SK-N-SH treated with all-trans-retinoic acid at 6 μM for 48 hours (cell line): Measurements from ENCODE around the gene EXOC4.

Source experiments
- ATAC-seq: fragments of 200-7000 bp; cut with Tn5 transposase; 3 replicates; pipeline ENCODE4 v1.9.1; 2020; ENCODE audit warnings: mild to moderate bottlenecking, moderate library complexity
- ARNTL ChIP-seq: fragments of 450-650 bp; formaldehyde crosslinking; IDR thresholded peaks from 2 replicates; pipeline ENCODE4 v1.5.0; 2020; ENCODE audit warnings: low read depth, mild to moderate bottlenecking, moderate library complexity, borderline replicate concordance
- BACH2 ChIP-seq: fragments of 250-450 bp; sonication (Bioruptor Pico); IDR thresholded peaks from 2 replicates; pipeline ENCODE4 v1.9.0; 2021; ENCODE audit warnings: mild to moderate bottlenecking, borderline replicate concordance
- CREB5 ChIP-seq: fragments of 250-450 bp; sonication (Bioruptor Pico); IDR thresholded peaks from 2 replicates; pipeline ENCODE4 v1.5.1; 2020; ENCODE audit warnings: low read depth, mild to moderate bottlenecking, moderate library complexity
- CSDC2 ChIP-seq: fragments of 250-450 bp; sonication (Bioruptor Pico); IDR thresholded peaks from 2 replicates; pipeline ENCODE4 v1.5.0; 2020; ENCODE audit warnings: mild to moderate bottlenecking, moderate library complexity
- ESRRG ChIP-seq: fragments of 250-450 bp; sonication (Bioruptor Pico); IDR thresholded peaks from 2 replicates; pipeline ENCODE4 v1.6.1; 2021; ENCODE audit warnings: mild to moderate bottlenecking
- ISL1 ChIP-seq: fragments of 250-450 bp; sonication (Bioruptor Pico); IDR thresholded peaks from 2 replicates; pipeline ENCODE4 v2.1.2; 2022; ENCODE audit warnings: mild to moderate bottlenecking, moderate library complexity
- OSR1 ChIP-seq: fragments of 250-450 bp; sonication (Bioruptor Pico); IDR thresholded peaks from 2 replicates; pipeline ENCODE4 v1.8.0; 2022; ENCODE audit warnings: moderate library complexity, mild to moderate bottlenecking, inconsistent platforms
- PATZ1 ChIP-seq: fragments of 250-450 bp; sonication (Bioruptor Pico); IDR thresholded peaks from 2 replicates; pipeline ENCODE4 v1.8.0; 2020; ENCODE audit warnings: mild to moderate bottlenecking, moderate library complexity, borderline replicate concordance
- POU6F1 ChIP-seq: fragments of 250-450 bp; sonication (Bioruptor Pico); IDR thresholded peaks from 2 replicates; pipeline ENCODE4 v1.8.0; 2021; ENCODE audit warnings: low read depth, mild to moderate bottlenecking, moderate library complexity, borderline replicate concordance
- PPARA ChIP-seq: fragments of 250-450 bp; sonication (Bioruptor Pico); IDR thresholded peaks from 2 replicates; pipeline ENCODE4 v1.5.0; 2020; ENCODE audit warnings: mild to moderate bottlenecking, borderline replicate concordance
- RARB ChIP-seq: fragments of 250-450 bp; sonication (Bioruptor Pico); IDR thresholded peaks from 2 replicates; pipeline ENCODE4 v1.8.0; 2021; ENCODE audit warnings: mild to moderate bottlenecking, moderate library complexity
- SNAI2 ChIP-seq: fragments of 250-450 bp; sonication (Bioruptor Pico); IDR thresholded peaks from 2 replicates; pipeline ENCODE4 v1.5.0; 2020; ENCODE audit warnings: mild to moderate bottlenecking, moderate library complexity
- TCF4 ChIP-seq: fragments of 250-450 bp; sonication (Bioruptor Pico); IDR thresholded peaks from 2 replicates; pipeline ENCODE4 v1.8.0; 2021; ENCODE audit warnings: mild to moderate bottlenecking, moderate library complexity, borderline replicate concordance
- TOX ChIP-seq: fragments of 250-450 bp; sonication (Bioruptor Pico); IDR thresholded peaks from 2 replicates; pipeline ENCODE4 v1.8.0; 2021; ENCODE audit warnings: mild to moderate bottlenecking, moderate library complexity, borderline replicate concordance
- TSHZ2 ChIP-seq: fragments of 250-450 bp; sonication (Bioruptor Pico); IDR thresholded peaks from 2 replicates; pipeline ENCODE4 v1.5.0; 2020; ENCODE audit warnings: mild to moderate bottlenecking, moderate library complexity
- ZC3H10 ChIP-seq: fragments of 250-450 bp; sonication (Bioruptor Pico); IDR thresholded peaks from 2 replicates; pipeline ENCODE4 v1.5.1; 2021; ENCODE audit warnings: mild to moderate bottlenecking, moderate library complexity
- ZFP30 ChIP-seq: fragments of 450-650 bp; formaldehyde crosslinking; IDR thresholded peaks from 2 replicates; pipeline ENCODE4 v1.5.0; 2022; ENCODE audit warnings: mild to moderate bottlenecking, moderate library complexity
- ZNF565 ChIP-seq: fragments of 450-650 bp; formaldehyde crosslinking; conservative IDR thresholded peaks from 2 replicates; pipeline ENCODE4 v1.5.0; 2020; ENCODE audit warnings: low read depth, mild to moderate bottlenecking, moderate library complexity
- ZNF8 ChIP-seq: fragments of 450-650 bp; formaldehyde crosslinking; IDR thresholded peaks from 2 replicates; pipeline ENCODE4 v1.5.0; 2020; ENCODE audit warnings: mild to moderate bottlenecking, moderate library complexity
- TF ChIP-seq, protein P1 (sequence below): fragments of 250-450 bp; sonication (Bioruptor Pico); IDR thresholded peaks from 2 replicates; pipeline ENCODE4 v1.5.1; 2021; ENCODE audit warnings: mild to moderate bottlenecking, moderate library complexity

The EXOC4 gene

GRCh38 chr7:133755901-133756300 lies 503.0 kb downstream of the EXOC4 start (continued):
- TF ChIP-seq POU6F1 (no peak), ZC3H10 (CRISPR knock-in tag) (no peak), TOX (CRISPR knock-in tag) (no peak), ARNTL (no peak), CREB5 (no peak), ZNF565 (no peak), BACH2 (CRISPR knock-in tag) (no peak), ZFP30 (CRISPR knock-in tag) (no peak), OSR1 (CRISPR knock-in tag) (no peak), PPARA (no peak)

GRCh38 chr7:133761443-133761842 lies 508.6 kb downstream of the EXOC4 start:
- TF ChIP-seq, protein P1, sequence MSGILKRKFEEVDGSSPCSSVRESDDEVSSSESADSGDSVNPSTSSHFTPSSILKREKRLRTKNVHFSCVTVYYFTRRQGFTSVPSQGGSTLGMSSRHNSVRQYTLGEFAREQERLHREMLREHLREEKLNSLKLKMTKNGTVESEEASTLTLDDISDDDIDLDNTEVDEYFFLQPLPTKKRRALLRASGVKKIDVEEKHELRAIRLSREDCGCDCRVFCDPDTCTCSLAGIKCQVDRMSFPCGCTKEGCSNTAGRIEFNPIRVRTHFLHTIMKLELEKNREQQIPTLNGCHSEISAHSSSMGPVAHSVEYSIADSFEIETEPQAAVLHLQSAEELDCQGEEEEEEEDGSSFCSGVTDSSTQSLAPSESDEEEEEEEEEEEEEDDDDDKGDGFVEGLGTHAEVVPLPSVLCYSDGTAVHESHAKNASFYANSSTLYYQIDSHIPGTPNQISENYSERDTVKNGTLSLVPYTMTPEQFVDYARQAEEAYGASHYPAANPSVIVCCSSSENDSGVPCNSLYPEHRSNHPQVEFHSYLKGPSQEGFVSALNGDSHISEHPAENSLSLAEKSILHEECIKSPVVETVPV (CRISPR knock-in tag): no peak
- TF ChIP-seq ESRRG (no peak), TCF4 (CRISPR knock-in tag) (no peak), ZNF8 (CRISPR knock-in tag) (no peak), BACH2 (CRISPR knock-in tag) (no peak), OSR1 (CRISPR knock-in tag) (no peak), CSDC2 (CRISPR knock-in tag) (no peak), PATZ1 (CRISPR knock-in tag) (no peak), ZNF565 (no peak), RARB (CRISPR knock-in tag) (no peak), ISL1 (CRISPR knock-in tag) (no peak), ZC3H10 (CRISPR knock-in tag) (no peak), CREB5 (no peak), ZFP30 (CRISPR knock-in tag) (no peak), TSHZ2 (CRISPR knock-in tag) (no peak), PPARA (no peak), SNAI2 (CRISPR knock-in tag) (no peak), ARNTL (no peak), TOX (CRISPR knock-in tag) (no peak)
- ATAC-seq: no peak

DNA sequence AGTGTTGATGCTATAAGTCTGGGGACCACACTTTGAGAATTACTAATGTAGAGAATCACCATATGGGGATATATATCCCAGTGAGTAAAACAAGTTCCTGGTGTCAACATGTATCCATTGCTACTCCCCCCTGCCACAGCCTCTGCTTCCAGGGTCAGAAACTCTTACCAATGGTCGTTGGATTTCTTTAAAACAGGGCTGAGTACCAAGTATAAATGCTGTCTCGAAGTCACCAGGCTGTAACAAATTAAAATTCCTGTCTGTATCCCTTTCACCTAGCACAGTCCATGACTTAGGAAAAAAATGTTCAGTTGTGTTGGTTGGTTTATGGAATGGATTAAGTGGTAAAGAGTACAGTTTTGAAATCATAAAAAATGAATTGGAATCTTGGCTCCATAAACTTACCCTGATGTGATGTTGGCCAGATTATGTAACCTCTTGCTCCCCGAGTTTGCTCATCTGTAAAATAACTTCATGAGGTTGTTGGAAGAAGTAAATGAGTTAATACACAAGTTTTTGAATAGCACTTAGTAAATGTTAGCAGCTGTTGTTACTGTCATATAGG lies 510.3 kb downstream of the EXOC4 start:
- TF ChIP-seq RARB (CRISPR knock-in tag) (no peak), ZNF565 (no peak), ARNTL (no peak), CSDC2 (CRISPR knock-in tag) (no peak), ZFP30 (CRISPR knock-in tag) (no peak), PATZ1 (CRISPR knock-in tag) (no peak), ZNF8 (CRISPR knock-in tag) (no peak)
- ATAC-seq: peak; percentile 38; the same call in 2 of the 3 replicates
